Measurements from ENCODE around the gene GNG7.

Gene GNG7

GRCh38 chr19:2650515-2650914 lies 52.0 kb downstream of the GNG7 start:
- Histone ChIP-seq H3K27ac (ENCODE audit: low read length) (no peak overlapping the region), H3K9ac (ENCODE audit: low read depth, low read length) (no peak overlapping the region)

GRCh38 chr19:2648528-2648937 lies 54.0 kb downstream of the GNG7 start:
- no peaks in the 10 kb centered on the region for H3K4me1 ChIP-seq (ENCODE audit: insufficient read depth, low read length)

More at GRCh38 chr19:2650515-2650914, 52.0 kb downstream of the GNG7 start:
- DNase-seq (no peak), ATAC-seq (ENCODE audit: insufficient read depth, low read depth) (no peak)
- H4K20me1 ChIP-seq (ENCODE audit: insufficient read depth, low read length): no peaks in the 10 kb centered on the region
- H3K4me1 ChIP-seq (ENCODE audit: insufficient read depth, low read length): no peaks in the 10 kb centered on the region
- no peak overlapping the region for H3K4me3 ChIP-seq (ENCODE audit: low read depth in 1 of 2, low read length in 2 of 2)
- H3K9me3 ChIP-seq (ENCODE audit: insufficient read depth, low read length, severe bottlenecking): no peaks in the 10 kb centered on the region
- H3K4me2 ChIP-seq (ENCODE audit: insufficient read depth, low read length): no peak overlapping the region
- TF ChIP-seq EZH2 (IDR thresholded peaks at IDR 0.05; ENCODE audit: borderline replicate concordance, low read depth, low read length, severe bottlenecking): no peak
- TF ChIP-seq, protein P1, sequence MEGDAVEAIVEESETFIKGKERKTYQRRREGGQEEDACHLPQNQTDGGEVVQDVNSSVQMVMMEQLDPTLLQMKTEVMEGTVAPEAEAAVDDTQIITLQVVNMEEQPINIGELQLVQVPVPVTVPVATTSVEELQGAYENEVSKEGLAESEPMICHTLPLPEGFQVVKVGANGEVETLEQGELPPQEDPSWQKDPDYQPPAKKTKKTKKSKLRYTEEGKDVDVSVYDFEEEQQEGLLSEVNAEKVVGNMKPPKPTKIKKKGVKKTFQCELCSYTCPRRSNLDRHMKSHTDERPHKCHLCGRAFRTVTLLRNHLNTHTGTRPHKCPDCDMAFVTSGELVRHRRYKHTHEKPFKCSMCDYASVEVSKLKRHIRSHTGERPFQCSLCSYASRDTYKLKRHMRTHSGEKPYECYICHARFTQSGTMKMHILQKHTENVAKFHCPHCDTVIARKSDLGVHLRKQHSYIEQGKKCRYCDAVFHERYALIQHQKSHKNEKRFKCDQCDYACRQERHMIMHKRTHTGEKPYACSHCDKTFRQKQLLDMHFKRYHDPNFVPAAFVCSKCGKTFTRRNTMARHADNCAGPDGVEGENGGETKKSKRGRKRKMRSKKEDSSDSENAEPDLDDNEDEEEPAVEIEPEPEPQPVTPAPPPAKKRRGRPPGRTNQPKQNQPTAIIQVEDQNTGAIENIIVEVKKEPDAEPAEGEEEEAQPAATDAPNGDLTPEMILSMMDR (IDR thresholded peaks at IDR 0.05; ENCODE audit: borderline replicate concordance, extremely low read depth, low read length, poor library complexity, severe bottlenecking): no peak
- no peaks in the 10 kb centered on the region for H3K79me2 ChIP-seq (ENCODE audit: insufficient read depth, low read length)
- no peaks in the 10 kb centered on the region for H3K27me3 ChIP-seq (ENCODE audit: insufficient read depth, low read length, poor library complexity)
- no peaks in the 10 kb centered on the region for H3K36me3 ChIP-seq (ENCODE audit: insufficient read depth, low read length)
- no peak overlapping the region for H2AFZ ChIP-seq (ENCODE audit: low read depth, low read length)

DNA sequence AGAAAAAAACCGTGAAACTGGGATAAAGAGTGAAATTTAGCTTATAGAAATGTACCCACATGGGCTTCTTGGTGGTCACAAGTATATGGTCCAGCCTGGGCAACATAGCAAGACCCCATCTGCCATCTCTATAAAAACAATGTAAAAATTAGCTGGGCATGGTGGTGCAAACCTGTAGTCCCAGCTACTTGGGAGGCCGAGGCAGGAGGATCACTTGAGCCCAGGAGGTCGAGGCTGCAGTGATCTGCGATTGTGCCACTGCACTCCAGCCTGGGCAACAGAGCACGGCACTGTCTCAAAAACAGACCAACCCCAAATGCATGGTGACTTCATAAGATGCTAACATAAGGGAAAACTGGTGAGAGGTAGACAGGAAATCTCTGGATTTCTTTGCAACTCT lies 54.4 kb downstream of the GNG7 start:
- H3K4me2 ChIP-seq (ENCODE audit: insufficient read depth, low read length): no peak overlapping the region
- no peak overlapping the region for H2AFZ ChIP-seq (ENCODE audit: low read depth, low read length)
- TF ChIP-seq, protein P1 (IDR thresholded peaks at IDR 0.05; ENCODE audit: borderline replicate concordance, extremely low read depth, low read length, poor library complexity, severe bottlenecking): no peak
- TF ChIP-seq EZH2 (IDR thresholded peaks at IDR 0.05; ENCODE audit: borderline replicate concordance, low read depth, low read length, severe bottlenecking): no peak
- H3K9me3 ChIP-seq (ENCODE audit: insufficient read depth, low read length, severe bottlenecking): no peaks in the 10 kb centered on the region
- DNase-seq (no peak), ATAC-seq (ENCODE audit: insufficient read depth, low read depth) (peak; percentile 41; the same call in 2 of the 3 replicates)
- no peaks in the 10 kb centered on the region for H3K79me2 ChIP-seq (ENCODE audit: insufficient read depth, low read length)
- H4K20me1 ChIP-seq (ENCODE audit: insufficient read depth, low read length): no peaks in the 10 kb centered on the region
- no peak overlapping the region for H3K4me3 ChIP-seq (ENCODE audit: low read depth in 1 of 2, low read length in 2 of 2)
- H3K27ac ChIP-seq (ENCODE audit: low read length): no peak overlapping the region
- H3K27me3 ChIP-seq (ENCODE audit: insufficient read depth, low read length, poor library complexity): no peaks in the 10 kb centered on the region
- no peaks in the 10 kb centered on the region for H3K4me1 ChIP-seq (ENCODE audit: insufficient read depth, low read length)
- H3K9ac ChIP-seq (ENCODE audit: low read depth, low read length): no peak overlapping the region
- H3K36me3 ChIP-seq (ENCODE audit: insufficient read depth, low read length): no peaks in the 10 kb centered on the region

More at GRCh38 chr19:2648528-2648937, 54.0 kb downstream of the GNG7 start:
- Histone ChIP-seq H4K20me1 (ENCODE audit: insufficient read depth, low read length) (no peaks in the 10 kb centered on the region), H3K9me3 (ENCODE audit: insufficient read depth, low read length, severe bottlenecking) (no peaks in the 10 kb centered on the region), H3K4me2 (ENCODE audit: insufficient read depth, low read length) (no peak overlapping the region), H3K4me3 (ENCODE audit: low read depth in 1 of 2, low read length in 2 of 2) (no peak overlapping the region), H3K9ac (ENCODE audit: low read depth, low read length) (no peak overlapping the region), H3K36me3 (ENCODE audit: insufficient read depth, low read length) (no peaks in the 10 kb centered on the region), H3K27ac (ENCODE audit: low read length) (no peak overlapping the region), H2AFZ (ENCODE audit: low read depth, low read length) (no peak overlapping the region), H3K27me3 (ENCODE audit: insufficient read depth, low read length, poor library complexity) (no peaks in the 10 kb centered on the region), H3K79me2 (ENCODE audit: insufficient read depth, low read length) (no peaks in the 10 kb centered on the region)
- peak; percentile 96 for ATAC-seq (ENCODE audit: insufficient read depth, low read depth)
- DNase-seq: peak; percentile 79
- no peak for TF ChIP-seq EZH2 (IDR thresholded peaks at IDR 0.05; ENCODE audit: borderline replicate concordance, low read depth, low read length, severe bottlenecking)
- TF ChIP-seq, protein P1 (IDR thresholded peaks at IDR 0.05; ENCODE audit: borderline replicate concordance, extremely low read depth, low read length, poor library complexity, severe bottlenecking): peak; percentile 95
